DMS153 treated with DMSO at 0.1 percent for 48 hours (cell line): ENCODE data around the gene SFTPD.
"Not testable (repeated sequence)": the region's sequence is repeated elsewhere in the genome, so short reads cannot be mapped to it uniquely, and the experiment has no call there.

Source experiments
- DNase-seq: peaks from one replicate; lab custom pipeline; 2025; ENCODE audit not compliant: unreplicated experiment; lab: John Stamatoyannopoulos, UW

The SFTPD gene

GRCh38 chr10:79927111-79927828 is 21.6 kb downstream of the SFTPD start:
- DNase-seq: no peak

GRCh38 chr10:79926037-79926436 is 22.9 kb downstream of the SFTPD start:
- DNase-seq: no peak

GRCh38 chr10:79925614-79926013 is 23.3 kb downstream of the SFTPD start:
- no peak for DNase-seq

- DNase-seq: no peak
Measured at GRCh38 chr10:79923669-79924068, 25.2 kb downstream of the SFTPD start.

- DNase-seq: no peak
Measured at GRCh38 chr10:79923145-79923544, 25.8 kb downstream of the SFTPD start.

- DNase-seq: not testable (repeated sequence)
Measured at GRCh38 chr10:79922011-79922412, 26.9 kb downstream of the SFTPD start.

- not testable (repeated sequence) for DNase-seq
Measured at GRCh38 chr10:79915838-79916237, 33.1 kb downstream of the SFTPD start.

GRCh38 chr10:79914512-79914911 is 34.4 kb downstream of the SFTPD start:
- not testable (repeated sequence) for DNase-seq

- no peak for DNase-seq
Measured at GRCh38 chr10:79910836-79911235, 38.1 kb downstream of the SFTPD start.

GRCh38 chr10:79910344-79910743 is 38.6 kb downstream of the SFTPD start:
- DNase-seq: no peak

GRCh38 chr10:79905322-79906314 is 43.3 kb downstream of the SFTPD start:
- no peak for DNase-seq

GRCh38 chr10:79904671-79905321 is 44.1 kb downstream of the SFTPD start:
- DNase-seq: peak; percentile 58

GRCh38 chr10:79901571-79901970 is 47.3 kb downstream of the SFTPD start:
- DNase-seq: not testable (repeated sequence)

- DNase-seq: no peak
Measured at GRCh38 chr10:79898597-79899325, 50.1 kb downstream of the SFTPD start.

GRCh38 chr10:79892896-79893295 is 56.0 kb downstream of the SFTPD start:
- not testable (repeated sequence) for DNase-seq

- DNase-seq: no peak
Measured at GRCh38 chr10:79890469-79890868, 58.4 kb downstream of the SFTPD start.

- DNase-seq: not testable (repeated sequence)
Measured at GRCh38 chr10:79888984-79889383, 59.9 kb downstream of the SFTPD start.
